HepG2 (cell line): Measurements from ENCODE around the gene METTL27. TPM values are rescaled to one million over a fixed set of nuclear protein-coding genes. Genes with fewer than 3 reads are reported as not detected.

Experiments
- AKNA ChIP-seq: sonication (generic); formaldehyde crosslinking; IDR thresholded peaks from 2 replicates; pipeline ENCODE4 v1.4.0; 2020; ENCODE audit warnings: missing genetic modification reagents, borderline replicate concordance
- ATF7-NPFF ChIP-seq: sonication (generic); formaldehyde crosslinking; IDR thresholded peaks from 2 replicates; pipeline ENCODE4 v1.8.1; 2023; ENCODE audit warnings: mild to moderate bottlenecking, low read depth, missing genetic modification reagents, moderate library complexity
- IRX3 ChIP-seq: sonication (generic); formaldehyde crosslinking; IDR thresholded peaks from 2 replicates; pipeline ENCODE4 v1.8.1; 2023; ENCODE audit warnings: mild to moderate bottlenecking, low read depth, missing genetic modification reagents, borderline replicate concordance
- KMT2A ChIP-seq: sonication (generic); formaldehyde crosslinking; IDR thresholded peaks from 2 replicates; pipeline ENCODE4 v1.4.0; 2020; ENCODE audit warnings: missing genetic modification reagents
- MLLT10 ChIP-seq: sonication (generic); formaldehyde crosslinking; IDR thresholded peaks from 2 replicates; pipeline ENCODE4 v1.4.0; 2020; ENCODE audit warnings: missing genetic modification reagents
- PAWR ChIP-seq: sonication (generic); formaldehyde crosslinking; IDR thresholded peaks from 2 replicates; pipeline ENCODE4 v1.4.0; 2020; ENCODE audit warnings: missing genetic modification reagents, mild to moderate bottlenecking, borderline replicate concordance
- SAFB2 ChIP-seq: sonication (generic); formaldehyde crosslinking; IDR thresholded peaks from 2 replicates; pipeline ENCODE4 v1.5.1; 2020; ENCODE audit warnings: missing genetic modification reagents, low read depth, mild to moderate bottlenecking, borderline replicate concordance
- SUZ12 ChIP-seq: fragments of 150-350 bp; IDR thresholded peaks from 2 replicates; pipeline ENCODE4 v1.6.1; 2014; ENCODE audit warnings: low read depth, low read length
- TFE3 ChIP-seq: IDR thresholded peaks from 2 replicates; pipeline ENCODE4 v1.6.1; 2016
- ZNF264 ChIP-seq: sonication (generic); formaldehyde crosslinking; IDR thresholded peaks from 2 replicates; pipeline ENCODE4 v1.4.0; 2020; ENCODE audit warnings: missing genetic modification reagents
- ZNF564 ChIP-seq: sonication (generic); formaldehyde crosslinking; IDR thresholded peaks from 2 replicates; pipeline ENCODE4 v1.8.1; 2023; ENCODE audit warnings: mild to moderate bottlenecking, missing genetic modification reagents
- ZNF660 ChIP-seq: sonication (generic); formaldehyde crosslinking; IDR thresholded peaks from 2 replicates; pipeline ENCODE4 v1.5.1; 2020; ENCODE audit warnings: mild to moderate bottlenecking, low read depth, missing genetic modification reagents, borderline replicate concordance
- polyA plus RNA-seq, 8 experiments: library from polyadenylated mRNA; depleted of rRNA in 3 of 8; stranded (reverse) in 7 of 8; unstranded in 1 of 8; fragments of >200 nt; fragmentation: Illumina TruSeq in 4 of 8; extraction: Trizol in 4 of 8; gene quantifications; 2 replicates each; pipeline versions ENCODE4 v1.2.1 to v1.2.3, GENCODE V29; 2011 to 2016; ENCODE audit warnings: low read depth in 4 of 8, missing spikeins in 1 of 8, mixed read lengths in 1 of 8; ENCODE audit not compliant: insufficient read depth in 1 of 8
- total RNA-seq, 5 experiments: library from RNA; depleted of rRNA; stranded (reverse); fragments of >200 nt; fragmentation: Illumina TruSeq; extraction: Trizol; gene quantifications; 2 replicates each; pipeline ENCODE4 v1.2.3, GENCODE V29; 2016; ENCODE audit warnings: low read depth in 1 of 5
- TF ChIP-seq, protein P1 (sequence below): sonication (generic); formaldehyde crosslinking; IDR thresholded peaks from 2 replicates; pipeline ENCODE4 v1.5.1; 2020; ENCODE audit warnings: mild to moderate bottlenecking, missing genetic modification reagents, moderate library complexity
- TF ChIP-seq, protein P2 (sequence below): sonication (generic); formaldehyde crosslinking; conservative IDR thresholded peaks from 2 replicates; pipeline ENCODE4 v1.4.0; 2020; ENCODE audit warnings: missing genetic modification reagents
- TF ChIP-seq, protein P3 (sequence below): sonication (generic); formaldehyde crosslinking; IDR thresholded peaks from 2 replicates; pipeline ENCODE4 v1.4.0; 2020; ENCODE audit warnings: mild to moderate bottlenecking, missing genetic modification reagents

Gene METTL27
- total and polyA plus RNA-seq, 2 of the 13 experiments (the other 11 are each of a cell fraction or from before 2014, with no cell fraction given), result 2.0 to 3.0 TPM

GRCh38 chr7:73830681-73831583 is 11.4 kb downstream of the METTL27 start, which contains the start of gene CLDN4 (continued):
- TF ChIP-seq AKNA (CRISPR knock-in tag) (no peak), SAFB2 (CRISPR knock-in tag) (no peak), SUZ12 (no peak), ZNF264 (no peak), MLLT10 (CRISPR knock-in tag) (no peak), ATF7-NPFF (CRISPR knock-in tag) (peak; percentile 64; the same call in 1 of the 2 replicates), KMT2A (CRISPR knock-in tag) (peak; percentile 27; the same call in 1 of the 2 replicates), ZNF660 (CRISPR knock-in tag) (no peak), IRX3 (CRISPR knock-in tag) (no peak), ZNF564 (peak; percentile 56), PAWR (no peak), TFE3 (no peak; the same call in 1 of the 2 replicates)
- TF ChIP-seq, protein P1, sequence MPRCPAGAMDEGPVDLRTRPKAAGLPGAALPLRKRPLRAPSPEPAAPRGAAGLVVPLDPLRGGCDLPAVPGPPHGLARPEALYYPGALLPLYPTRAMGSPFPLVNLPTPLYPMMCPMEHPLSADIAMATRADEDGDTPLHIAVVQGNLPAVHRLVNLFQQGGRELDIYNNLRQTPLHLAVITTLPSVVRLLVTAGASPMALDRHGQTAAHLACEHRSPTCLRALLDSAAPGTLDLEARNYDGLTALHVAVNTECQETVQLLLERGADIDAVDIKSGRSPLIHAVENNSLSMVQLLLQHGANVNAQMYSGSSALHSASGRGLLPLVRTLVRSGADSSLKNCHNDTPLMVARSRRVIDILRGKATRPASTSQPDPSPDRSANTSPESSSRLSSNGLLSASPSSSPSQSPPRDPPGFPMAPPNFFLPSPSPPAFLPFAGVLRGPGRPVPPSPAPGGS, result peak; percentile 69
- TF ChIP-seq, protein P2, sequence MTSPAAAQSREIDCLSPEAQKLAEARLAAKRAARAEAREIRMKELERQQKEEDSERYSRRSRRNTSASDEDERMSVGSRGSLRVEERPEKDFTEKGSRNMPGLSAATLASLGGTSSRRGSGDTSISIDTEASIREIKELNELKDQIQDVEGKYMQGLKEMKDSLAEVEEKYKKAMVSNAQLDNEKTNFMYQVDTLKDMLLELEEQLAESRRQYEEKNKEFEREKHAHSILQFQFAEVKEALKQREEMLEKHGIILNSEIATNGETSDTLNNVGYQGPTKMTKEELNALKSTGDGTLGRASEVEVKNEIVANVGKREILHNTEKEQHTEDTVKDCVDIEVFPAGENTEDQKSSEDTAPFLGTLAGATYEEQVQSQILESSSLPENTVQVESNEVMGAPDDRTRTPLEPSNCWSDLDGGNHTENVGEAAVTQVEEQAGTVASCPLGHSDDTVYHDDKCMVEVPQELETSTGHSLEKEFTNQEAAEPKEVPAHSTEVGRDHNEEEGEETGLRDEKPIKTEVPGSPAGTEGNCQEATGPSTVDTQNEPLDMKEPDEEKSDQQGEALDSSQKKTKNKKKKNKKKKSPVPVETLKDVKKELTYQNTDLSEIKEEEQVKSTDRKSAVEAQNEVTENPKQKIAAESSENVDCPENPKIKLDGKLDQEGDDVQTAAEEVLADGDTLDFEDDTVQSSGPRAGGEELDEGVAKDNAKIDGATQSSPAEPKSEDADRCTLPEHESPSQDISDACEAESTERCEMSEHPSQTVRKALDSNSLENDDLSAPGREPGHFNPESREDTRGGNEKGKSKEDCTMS (CRISPR knock-in tag), result no peak
- TF ChIP-seq, protein P3, sequence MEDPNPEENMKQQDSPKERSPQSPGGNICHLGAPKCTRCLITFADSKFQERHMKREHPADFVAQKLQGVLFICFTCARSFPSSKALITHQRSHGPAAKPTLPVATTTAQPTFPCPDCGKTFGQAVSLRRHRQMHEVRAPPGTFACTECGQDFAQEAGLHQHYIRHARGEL (CRISPR knock-in tag), result 0 out of 2 replicates have a peak, but pooled peaks have one; percentile 27
